HepG2 (cell line): ENCODE data around the gene MYH7B. TPM values are rescaled to one million over a fixed set of nuclear protein-coding genes. Genes with fewer than 3 reads are reported as not detected.
A peak's percentile ranks its signal among the peaks of the same experiment; 100 is the strongest.

Experiments
- ATAC-seq: fragments of 200-7000 bp; cut with Tn5 transposase; 3 replicates; pipeline ENCODE4 v1.9.1; 2020; ENCODE audit warnings: mild to moderate bottlenecking, moderate library complexity
- BruUV-seq: library from RNA; stranded (reverse); fragments of 400-500 nt; replicated peaks from 2 replicates; lab custom pipeline; 2021; lab: Mats Ljungman, UMichigan
- CTCF ChIA-PET: fragments of 300-600 bp; formaldehyde crosslinking; extraction: SDS; loops from one replicate; lab custom pipeline; 2021; ENCODE audit warnings: low total read pairs, inconsistent platforms, low intra/inter-chr PET ratio; lab: Yijun Ruan, JAX
- POLR2A ChIA-PET: fragments of 350-600 bp; sonication (Branson Sonifier 250); formaldehyde crosslinking; loops from one replicate; lab custom pipeline; 2020; ENCODE audit warnings: antibody characterized with exemption, inconsistent platforms; lab: Yijun Ruan, JAX
- DNase-seq: peaks from one replicate; pipeline ENCODE4 v3.0.0-alpha.2; 2015; ENCODE audit warnings: low spot score
- FAIRE-seq: peaks from 3 replicates; lab custom pipeline; 2011; peaks lifted over from hg19 to GRCh38; lab: Jason Lieb, UNC
- H2AFZ ChIP-seq: one replicate; pipeline ENCODE4 v1.6.1; 2011; ENCODE audit warnings: low read length, inconsistent platforms
- H3K27ac ChIP-seq: fragments of 300-600 bp; 3 replicates; pipeline ENCODE4 v1.8.0; 2011; ENCODE audit warnings: mixed run types, mild to moderate bottlenecking, mixed read lengths, low read length, inconsistent platforms; ENCODE audit not compliant: insufficient read depth; ENCODE audit errors: extremely low read length
- H3K27me3 ChIP-seq, 2 experiments: fragments of 200-600 bp in 1 of 2; 2 replicates in 1 of 2; 3 replicates in 1 of 2; pipeline versions ENCODE4 v1.6.0 to v1.8.0; 2011; ENCODE audit warnings: low read length in 2 of 2, mild to moderate bottlenecking in 2 of 2, moderate library complexity in 2 of 2, inconsistent platforms in 1 of 2; ENCODE audit not compliant: insufficient read depth in 2 of 2, control insufficient read depth in 1 of 2
- H3K36me3 ChIP-seq, 2 experiments: fragments of 200-600 bp in 1 of 2; replicated peaks in 1 of 2; 2 replicates in 1 of 2; 3 replicates in 1 of 2; pipeline versions ENCODE4 v1.5.1 to v1.8.0; 2011; ENCODE audit warnings: low read length in 2 of 2, inconsistent platforms in 1 of 2; ENCODE audit not compliant: insufficient read depth in 2 of 2, control insufficient read depth in 1 of 2
- H3K4me1 ChIP-seq: 2 replicates; pipeline ENCODE4 v1.5.1; 2012; ENCODE audit warnings: low read length, inconsistent platforms; ENCODE audit not compliant: insufficient read depth
- H3K4me2 ChIP-seq: 2 replicates; pipeline ENCODE4 v1.6.0; 2011; ENCODE audit warnings: low read depth, low read length, inconsistent platforms
- H3K4me3 ChIP-seq, 3 experiments: fragments of 200-600 bp in 1 of 3; sonication (generic), shearing (Covaris generic) in 1 of 3; replicated peaks in 1 of 3; 2 replicates each; pipeline ENCODE4 v1.5.1; 2011 to 2016; ENCODE audit warnings: low read length in 3 of 3, inconsistent platforms in 2 of 3, low read depth in 2 of 3, mild to moderate bottlenecking in 2 of 3, control low read depth in 1 of 3, mixed read lengths in 1 of 3; ENCODE audit not compliant: insufficient read depth in 1 of 3
- H3K79me2 ChIP-seq: one replicate; pipeline ENCODE4 v1.6.1; 2011; ENCODE audit warnings: low read length, inconsistent platforms; ENCODE audit not compliant: insufficient read depth
- H3K9ac ChIP-seq: 2 replicates; pipeline ENCODE4 v1.6.0; 2011; ENCODE audit warnings: mild to moderate bottlenecking, low read depth, low read length, inconsistent platforms; ENCODE audit not compliant: insufficient read depth
- H3K9me3 ChIP-seq: 2 replicates; pipeline ENCODE4 v1.5.1; 2012; ENCODE audit warnings: mild to moderate bottlenecking, low read length
- H4K20me1 ChIP-seq: 2 replicates; pipeline ENCODE4 v1.6.0; 2011; ENCODE audit warnings: inconsistent platforms, mild to moderate bottlenecking, low read length, moderate library complexity; ENCODE audit not compliant: insufficient read depth
- GZF1 ChIP-seq: sonication (generic); formaldehyde crosslinking; IDR thresholded peaks from 2 replicates; pipeline ENCODE4 v1.5.1; 2020; ENCODE audit warnings: mild to moderate bottlenecking, missing genetic modification reagents
- MTA3 ChIP-seq: sonication (generic); formaldehyde crosslinking; IDR thresholded peaks from 2 replicates; pipeline ENCODE4 v1.4.0; 2020; ENCODE audit warnings: missing genetic modification reagents
- PHF21A ChIP-seq: sonication (generic); formaldehyde crosslinking; IDR thresholded peaks from 2 replicates; pipeline ENCODE4 v1.5.0; 2020; ENCODE audit warnings: mild to moderate bottlenecking, missing genetic modification reagents
- POLR2AphosphoS2 ChIP-seq: IDR thresholded peaks from 2 replicates; pipeline ENCODE4 v1.6.1; 2011; ENCODE audit warnings: low read depth, low read length, improper control_type of control experiment
- SRSF4 ChIP-seq: fragments of 200-400 bp; formaldehyde crosslinking; IDR thresholded peaks from one replicate; pipeline ENCODE4 v1.6.1; 2018; ENCODE audit warnings: mild to moderate bottlenecking, low read depth, low read length, moderate library complexity; ENCODE audit not compliant: poor library complexity, severe bottlenecking
- U2AF2 ChIP-seq: fragments of 200-400 bp; formaldehyde crosslinking; IDR thresholded peaks from 2 replicates; pipeline ENCODE4 v1.6.1; 2017; ENCODE audit warnings: low read depth, mild to moderate bottlenecking, low read length
- ZNF207 ChIP-seq: fragments of 450-650 bp; IDR thresholded peaks from 2 replicates; pipeline ENCODE4 v1.6.1; 2016; ENCODE audit warnings: antibody characterized with exemption, borderline replicate concordance
- ZNF276 ChIP-seq: sonication (generic); formaldehyde crosslinking; IDR thresholded peaks from 2 replicates; pipeline ENCODE4 v1.4.0; 2020; ENCODE audit warnings: mild to moderate bottlenecking, low read depth, missing genetic modification reagents
- ZNF329 ChIP-seq: sonication (generic); formaldehyde crosslinking; IDR thresholded peaks from 2 replicates; pipeline ENCODE4 v1.9.0; 2021; ENCODE audit warnings: low read depth, mild to moderate bottlenecking, missing genetic modification reagents
- ZNF605 ChIP-seq: sonication (generic); formaldehyde crosslinking; IDR thresholded peaks from 2 replicates; pipeline ENCODE4 v1.8.0; 2022; ENCODE audit warnings: mild to moderate bottlenecking, missing genetic modification reagents
- ZNF775 ChIP-seq: sonication (generic); formaldehyde crosslinking; IDR thresholded peaks from 2 replicates; pipeline ENCODE4 v1.4.0; 2020; ENCODE audit warnings: missing genetic modification reagents, mild to moderate bottlenecking, moderate library complexity, borderline replicate concordance
- WGBS: methylation state at CpG from one replicate; pipeline ENCODE4 v1.1.6; 2017; ENCODE audit warnings: low lambda C conversion rate; 5-methylcytosine and 5-hydroxymethylcytosine counted together
- in situ Hi-C: cut with HindIII; loops from 2 replicates; pipeline ENCODE4 v1.10.0; 2017; ENCODE audit warnings: low pct_unique_long_range_greater_than_20kb; ENCODE audit not compliant: extremely low pct_ligation_motif_present
- intact Hi-C: fragments of 100-400 bp; cut with micrococcal nuclease; formaldehyde crosslinking; loops from one replicate; pipeline ENCODE4 v1.10.0; 2022; ENCODE audit not compliant: unreplicated experiment
- polyA plus RNA-seq, 8 experiments: library from polyadenylated mRNA; depleted of rRNA in 3 of 8; stranded (reverse) in 7 of 8; unstranded in 1 of 8; fragments of >200 nt; fragmentation: Illumina TruSeq in 4 of 8; extraction: Trizol in 4 of 8; gene quantifications; 2 replicates each; pipeline versions ENCODE4 v1.2.1 to v1.2.3, GENCODE V29; 2011 to 2016; ENCODE audit warnings: low read depth in 4 of 8, missing spikeins in 1 of 8, mixed read lengths in 1 of 8; ENCODE audit not compliant: insufficient read depth in 1 of 8
- total RNA-seq, 5 experiments: library from RNA; depleted of rRNA; stranded (reverse); fragments of >200 nt; fragmentation: Illumina TruSeq; extraction: Trizol; gene quantifications; 2 replicates each; pipeline ENCODE4 v1.2.3, GENCODE V29; 2016; ENCODE audit warnings: low read depth in 1 of 5
- TF ChIP-seq, protein P1 (sequence below): sonication (generic); formaldehyde crosslinking; IDR thresholded peaks from 2 replicates; pipeline ENCODE4 v1.8.1; 2023; ENCODE audit warnings: mild to moderate bottlenecking, moderate library complexity, missing genetic modification reagents
- TF ChIP-seq, protein P2 (sequence below): sonication (generic); formaldehyde crosslinking; IDR thresholded peaks from 2 replicates; pipeline ENCODE4 v1.4.0; 2020; ENCODE audit warnings: missing genetic modification reagents, borderline replicate concordance
- TF ChIP-seq, protein P3 (sequence below): sonication (generic); formaldehyde crosslinking; conservative IDR thresholded peaks from 2 replicates; pipeline ENCODE4 v1.8.0; 2022; ENCODE audit warnings: mild to moderate bottlenecking, moderate library complexity, missing genetic modification reagents

Gene MYH7B
- total and polyA plus RNA-seq, 2 of the 13 experiments (the other 11 are each of a cell fraction or from before 2014, with no cell fraction given): 0.05 to 0.20 TPM

DNA sequence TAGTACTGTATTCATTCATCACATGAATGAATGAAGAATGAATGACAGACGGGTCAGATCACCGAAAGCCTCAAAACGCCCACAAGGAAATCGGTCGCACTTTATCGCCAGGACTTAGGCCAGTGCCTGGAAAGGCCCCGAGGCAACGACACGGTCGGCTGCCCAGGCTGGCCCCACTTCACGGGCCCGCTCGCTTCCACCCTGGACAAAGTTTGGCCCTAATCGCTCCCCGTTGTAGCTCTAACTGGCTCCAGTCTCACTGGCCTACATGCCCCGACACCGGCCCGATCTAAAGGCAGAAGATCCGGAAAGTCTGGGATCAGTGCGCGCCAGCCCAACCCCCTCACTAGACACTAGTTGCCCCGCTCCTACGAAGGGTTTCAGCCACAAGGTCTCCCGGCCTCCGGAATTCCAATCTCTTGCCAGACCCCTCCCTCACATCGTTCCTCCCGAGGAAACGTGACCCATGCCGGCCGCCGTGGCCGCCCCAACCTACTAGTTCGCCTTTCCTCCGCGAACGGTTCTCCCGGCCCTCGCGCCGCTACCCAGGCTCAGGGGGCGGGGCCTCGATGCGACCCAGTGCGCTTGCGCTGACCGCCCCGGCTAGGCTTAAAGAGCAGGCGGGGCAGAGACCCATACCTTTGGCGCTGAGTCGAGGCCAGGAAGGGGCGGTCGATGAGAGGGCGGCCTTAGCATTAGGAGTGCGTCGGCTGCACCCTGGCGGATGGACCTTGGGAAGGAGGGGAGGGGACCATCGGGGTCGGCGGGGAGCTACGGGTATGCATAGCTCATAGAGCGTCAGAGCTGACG, at the start of gene MYH7B, which contains the start of gene GSS (continued):
- no peak for TF ChIP-seq ZNF207
- no peak for TF ChIP-seq SRSF4
- TF ChIP-seq ZNF775: peak; percentile 96
- no peak for TF ChIP-seq POLR2AphosphoS2
- TF ChIP-seq, all 625 proteins: peak for 452

DNA sequence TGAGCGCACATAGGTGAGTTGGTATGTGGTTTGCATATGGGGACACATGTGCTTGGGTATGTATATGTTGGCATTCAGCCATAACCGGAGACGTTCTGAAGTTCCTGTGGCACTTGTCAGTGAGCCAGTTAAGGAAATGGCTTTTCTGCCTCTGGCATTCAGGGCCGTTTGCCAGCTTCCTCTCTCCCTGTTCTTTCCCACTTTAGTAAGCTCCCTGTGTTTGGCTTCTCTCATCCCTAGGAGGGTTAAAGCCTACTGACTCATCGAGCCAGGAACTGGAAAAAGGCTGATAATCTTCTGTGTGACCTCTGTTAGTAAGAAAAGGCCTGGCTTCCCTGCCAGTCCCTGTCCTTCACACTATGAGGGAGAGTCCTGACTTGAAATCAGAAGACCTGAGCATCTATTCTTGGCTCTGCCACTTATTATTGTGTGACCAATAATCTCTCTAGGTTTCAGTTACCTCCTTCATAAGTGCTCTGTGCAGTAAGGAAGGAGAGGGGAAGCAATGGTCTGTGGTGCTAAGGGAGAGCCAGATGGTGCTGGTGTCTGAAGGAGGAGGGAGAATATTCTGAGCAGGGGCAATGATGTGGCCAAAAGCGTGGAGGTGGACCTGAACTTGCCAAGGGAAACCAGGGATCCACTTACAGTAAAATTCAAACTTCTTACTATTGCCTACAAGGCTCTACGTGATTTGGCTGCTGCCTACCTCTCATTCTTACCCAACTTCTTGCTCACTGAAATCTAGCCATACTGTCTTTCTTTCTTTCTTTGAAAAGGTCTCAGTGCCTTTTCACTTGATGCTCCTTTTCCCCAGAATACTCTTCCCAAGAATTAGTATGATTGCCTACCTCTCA, 47.8 kb upstream of the MYH7B start:
- intact Hi-C loops: no loop called here
- in situ Hi-C loops: no loop called here
- Histone ChIP-seq H3K27me3 (no peaks in the 10 kb centered on the region), H3K4me1 (no peaks in the 10 kb centered on the region), H3K4me2 (no peak overlapping the region), H3K27ac (no peak overlapping the region), H3K9me3 (no peaks in the 10 kb centered on the region), H3K9ac (no peak overlapping the region), H3K4me3 (no peak overlapping the region), H3K79me2 (no peaks in the 10 kb centered on the region), H2AFZ (no peak overlapping the region), H4K20me1 (no peaks in the 10 kb centered on the region), H3K36me3 (peaks cover 0 to 5% of the 10 kb centered on the region in 2 experiments; a peak in 1 of 5 replicates)
- ATAC-seq (peak; percentile 25; the same call in 1 of the 3 replicates), DNase-seq (peak; percentile 26), FAIRE-seq (no peak)
- POLR2A ChIA-PET: no interaction called here
- no TSS peak for BruUV-seq
- CTCF ChIA-PET: no interaction called here
- 71% methylated on average over 7 of the region's 7 CpGs for WGBS
- TF ChIP-seq GZF1 (CRISPR knock-in tag) (no peak), MTA3 (no peak), U2AF2 (no peak), POLR2AphosphoS2 (no peak), PHF21A (no peak), ZNF276 (CRISPR knock-in tag) (no peak), ZNF605 (CRISPR knock-in tag) (0 out of 2 replicates have a peak, but pooled peaks have one; percentile 33), ZNF329 (CRISPR knock-in tag) (no peak)
- TF ChIP-seq, protein P1, sequence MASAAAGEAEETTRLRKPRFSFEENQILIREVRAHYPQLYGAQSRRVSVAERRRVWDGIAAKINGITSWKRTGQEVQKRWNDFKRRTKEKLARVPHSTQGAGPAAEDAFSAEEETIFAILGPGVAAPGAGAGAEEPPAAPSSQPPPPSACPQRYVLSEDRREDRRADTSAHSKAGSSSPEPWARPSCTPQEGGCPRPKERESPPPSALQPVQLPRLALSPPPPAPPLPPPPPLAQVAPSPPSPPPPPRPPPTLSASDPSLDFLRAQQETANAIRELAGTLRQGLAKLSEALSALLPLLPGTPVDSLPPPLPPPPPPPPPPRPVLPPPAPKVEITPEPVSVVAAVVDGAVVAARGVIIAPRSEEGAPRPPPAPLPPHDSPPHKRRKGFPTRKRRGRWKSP: no peak
- TF ChIP-seq, protein P2, sequence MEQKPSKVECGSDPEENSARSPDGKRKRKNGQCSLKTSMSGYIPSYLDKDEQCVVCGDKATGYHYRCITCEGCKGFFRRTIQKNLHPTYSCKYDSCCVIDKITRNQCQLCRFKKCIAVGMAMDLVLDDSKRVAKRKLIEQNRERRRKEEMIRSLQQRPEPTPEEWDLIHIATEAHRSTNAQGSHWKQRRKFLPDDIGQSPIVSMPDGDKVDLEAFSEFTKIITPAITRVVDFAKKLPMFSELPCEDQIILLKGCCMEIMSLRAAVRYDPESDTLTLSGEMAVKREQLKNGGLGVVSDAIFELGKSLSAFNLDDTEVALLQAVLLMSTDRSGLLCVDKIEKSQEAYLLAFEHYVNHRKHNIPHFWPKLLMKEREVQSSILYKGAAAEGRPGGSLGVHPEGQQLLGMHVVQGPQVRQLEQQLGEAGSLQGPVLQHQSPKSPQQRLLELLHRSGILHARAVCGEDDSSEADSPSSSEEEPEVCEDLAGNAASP: no peak
- TF ChIP-seq, protein P3, sequence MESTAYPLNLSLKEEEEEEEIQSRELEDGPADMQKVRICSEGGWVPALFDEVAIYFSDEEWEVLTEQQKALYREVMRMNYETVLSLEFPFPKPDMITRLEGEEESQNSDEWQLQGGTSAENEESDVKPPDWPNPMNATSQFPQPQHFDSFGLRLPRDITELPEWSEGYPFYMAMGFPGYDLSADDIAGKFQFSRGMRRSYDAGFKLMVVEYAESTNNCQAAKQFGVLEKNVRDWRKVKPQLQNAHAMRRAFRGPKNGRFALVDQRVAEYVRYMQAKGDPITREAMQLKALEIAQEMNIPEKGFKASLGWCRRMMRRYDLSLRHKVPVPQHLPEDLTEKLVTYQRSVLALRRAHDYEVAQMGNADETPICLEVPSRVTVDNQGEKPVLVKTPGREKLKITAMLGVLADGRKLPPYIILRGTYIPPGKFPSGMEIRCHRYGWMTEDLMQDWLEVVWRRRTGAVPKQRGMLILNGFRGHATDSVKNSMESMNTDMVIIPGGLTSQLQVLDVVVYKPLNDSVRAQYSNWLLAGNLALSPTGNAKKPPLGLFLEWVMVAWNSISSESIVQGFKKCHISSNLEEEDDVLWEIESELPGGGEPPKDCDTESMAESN: no peak
